ENCODE results near the gene ACVRL1. TPM values are rescaled to one million over a fixed set of nuclear protein-coding genes. Genes with fewer than 3 reads are reported as not detected.

ACVRL1 gene
- total RNA-seq, 1 experiment from 2014 or later = 0.98 TPM

DNA sequence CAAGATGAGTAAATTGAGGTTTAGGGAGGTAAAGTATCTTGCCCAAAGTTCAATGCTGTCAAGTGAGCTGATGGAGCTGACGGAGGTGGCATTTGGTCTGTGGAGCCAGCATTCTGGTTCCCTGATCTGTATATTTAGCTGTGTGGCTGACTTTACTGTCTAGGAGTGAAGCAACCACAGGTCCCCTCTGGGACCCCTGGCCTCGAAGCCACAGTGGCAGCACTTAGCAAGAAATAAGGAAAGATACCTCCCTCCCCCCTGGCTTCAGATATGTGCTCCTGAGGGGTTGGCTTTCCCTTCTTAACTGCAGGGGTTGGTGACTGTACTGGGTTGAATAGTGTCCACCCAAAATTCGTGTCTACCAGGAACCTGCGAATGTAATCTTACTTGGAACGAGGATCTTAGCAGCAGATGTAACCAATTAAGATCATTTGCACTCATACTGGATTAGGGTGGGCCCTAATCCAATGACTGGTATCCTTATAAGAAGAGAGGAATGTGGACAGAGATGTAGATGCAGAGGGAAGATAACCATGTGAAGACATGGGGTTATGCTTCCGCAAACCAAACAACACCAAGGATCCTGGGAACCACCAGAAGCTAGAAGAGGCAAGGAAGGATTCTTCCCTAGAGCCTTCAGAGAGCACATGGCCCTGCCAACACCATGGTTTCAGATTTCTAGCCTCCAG lies 42.2 kb downstream of the ACVRL1 start:
- no peak for DNase-seq (ENCODE audit: low spot score)
- Mint-ChIP-seq H3K9me3 (peaks cover 16% of the 10 kb centered on the region), H3K4me3 (no peak overlapping the region), H3K4me1 (peaks cover 18% of the 10 kb centered on the region), H3K27ac (no peak overlapping the region), H3K27me3 (ENCODE audit: low read depth) (peaks cover 83% of the 10 kb centered on the region), H3K36me3 (peaks cover 7% of the 10 kb centered on the region)
- ATAC-seq = no peak
- ChIA-PET POLR2A (no interaction called here), CTCF (interaction anchor here (0.7 to 2.0 kb wide), 7 partner anchors 21 to 76 kb away, joined by 3 to 11 read pairs (median 5); no protein-coding TSS in a partner anchor)
- TF ChIP-seq, protein P1, sequence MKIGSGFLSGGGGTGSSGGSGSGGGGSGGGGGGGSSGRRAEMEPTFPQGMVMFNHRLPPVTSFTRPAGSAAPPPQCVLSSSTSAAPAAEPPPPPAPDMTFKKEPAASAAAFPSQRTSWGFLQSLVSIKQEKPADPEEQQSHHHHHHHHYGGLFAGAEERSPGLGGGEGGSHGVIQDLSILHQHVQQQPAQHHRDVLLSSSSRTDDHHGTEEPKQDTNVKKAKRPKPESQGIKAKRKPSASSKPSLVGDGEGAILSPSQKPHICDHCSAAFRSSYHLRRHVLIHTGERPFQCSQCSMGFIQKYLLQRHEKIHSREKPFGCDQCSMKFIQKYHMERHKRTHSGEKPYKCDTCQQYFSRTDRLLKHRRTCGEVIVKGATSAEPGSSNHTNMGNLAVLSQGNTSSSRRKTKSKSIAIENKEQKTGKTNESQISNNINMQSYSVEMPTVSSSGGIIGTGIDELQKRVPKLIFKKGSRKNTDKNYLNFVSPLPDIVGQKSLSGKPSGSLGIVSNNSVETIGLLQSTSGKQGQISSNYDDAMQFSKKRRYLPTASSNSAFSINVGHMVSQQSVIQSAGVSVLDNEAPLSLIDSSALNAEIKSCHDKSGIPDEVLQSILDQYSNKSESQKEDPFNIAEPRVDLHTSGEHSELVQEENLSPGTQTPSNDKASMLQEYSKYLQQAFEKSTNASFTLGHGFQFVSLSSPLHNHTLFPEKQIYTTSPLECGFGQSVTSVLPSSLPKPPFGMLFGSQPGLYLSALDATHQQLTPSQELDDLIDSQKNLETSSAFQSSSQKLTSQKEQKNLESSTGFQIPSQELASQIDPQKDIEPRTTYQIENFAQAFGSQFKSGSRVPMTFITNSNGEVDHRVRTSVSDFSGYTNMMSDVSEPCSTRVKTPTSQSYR (CRISPR knock-in tag; IDR thresholded peaks at IDR 0.05) = no peak
- TF ChIP-seq, protein P2, sequence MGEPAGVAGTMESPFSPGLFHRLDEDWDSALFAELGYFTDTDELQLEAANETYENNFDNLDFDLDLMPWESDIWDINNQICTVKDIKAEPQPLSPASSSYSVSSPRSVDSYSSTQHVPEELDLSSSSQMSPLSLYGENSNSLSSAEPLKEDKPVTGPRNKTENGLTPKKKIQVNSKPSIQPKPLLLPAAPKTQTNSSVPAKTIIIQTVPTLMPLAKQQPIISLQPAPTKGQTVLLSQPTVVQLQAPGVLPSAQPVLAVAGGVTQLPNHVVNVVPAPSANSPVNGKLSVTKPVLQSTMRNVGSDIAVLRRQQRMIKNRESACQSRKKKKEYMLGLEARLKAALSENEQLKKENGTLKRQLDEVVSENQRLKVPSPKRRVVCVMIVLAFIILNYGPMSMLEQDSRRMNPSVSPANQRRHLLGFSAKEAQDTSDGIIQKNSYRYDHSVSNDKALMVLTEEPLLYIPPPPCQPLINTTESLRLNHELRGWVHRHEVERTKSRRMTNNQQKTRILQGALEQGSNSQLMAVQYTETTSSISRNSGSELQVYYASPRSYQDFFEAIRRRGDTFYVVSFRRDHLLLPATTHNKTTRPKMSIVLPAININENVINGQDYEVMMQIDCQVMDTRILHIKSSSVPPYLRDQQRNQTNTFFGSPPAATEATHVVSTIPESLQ (CRISPR knock-in tag; IDR thresholded peaks at IDR 0.05) = no peak
- TF ChIP-seq SOX15 (CRISPR knock-in tag; IDR thresholded peaks at IDR 0.05) (no peak), ESRRA (CRISPR knock-in tag; IDR thresholded peaks at IDR 0.05; ENCODE audit: borderline replicate concordance) (no peak), NR3C1 (CRISPR knock-in tag; conservative IDR thresholded peaks at IDR 0.05; ENCODE audit: low read depth) (no peak), CREM (CRISPR knock-in tag; IDR thresholded peaks at IDR 0.05) (no peak), ZNF121 (CRISPR knock-in tag; IDR thresholded peaks at IDR 0.05) (no peak), TCF7 (CRISPR knock-in tag; IDR thresholded peaks at IDR 0.05; ENCODE audit: low read depth) (no peak), ELF4 (CRISPR knock-in tag; IDR thresholded peaks at IDR 0.05; ENCODE audit: low read depth) (no peak), TP53 (CRISPR knock-in tag; IDR thresholded peaks at IDR 0.05) (no peak)
- TF ChIP-seq, protein P3, sequence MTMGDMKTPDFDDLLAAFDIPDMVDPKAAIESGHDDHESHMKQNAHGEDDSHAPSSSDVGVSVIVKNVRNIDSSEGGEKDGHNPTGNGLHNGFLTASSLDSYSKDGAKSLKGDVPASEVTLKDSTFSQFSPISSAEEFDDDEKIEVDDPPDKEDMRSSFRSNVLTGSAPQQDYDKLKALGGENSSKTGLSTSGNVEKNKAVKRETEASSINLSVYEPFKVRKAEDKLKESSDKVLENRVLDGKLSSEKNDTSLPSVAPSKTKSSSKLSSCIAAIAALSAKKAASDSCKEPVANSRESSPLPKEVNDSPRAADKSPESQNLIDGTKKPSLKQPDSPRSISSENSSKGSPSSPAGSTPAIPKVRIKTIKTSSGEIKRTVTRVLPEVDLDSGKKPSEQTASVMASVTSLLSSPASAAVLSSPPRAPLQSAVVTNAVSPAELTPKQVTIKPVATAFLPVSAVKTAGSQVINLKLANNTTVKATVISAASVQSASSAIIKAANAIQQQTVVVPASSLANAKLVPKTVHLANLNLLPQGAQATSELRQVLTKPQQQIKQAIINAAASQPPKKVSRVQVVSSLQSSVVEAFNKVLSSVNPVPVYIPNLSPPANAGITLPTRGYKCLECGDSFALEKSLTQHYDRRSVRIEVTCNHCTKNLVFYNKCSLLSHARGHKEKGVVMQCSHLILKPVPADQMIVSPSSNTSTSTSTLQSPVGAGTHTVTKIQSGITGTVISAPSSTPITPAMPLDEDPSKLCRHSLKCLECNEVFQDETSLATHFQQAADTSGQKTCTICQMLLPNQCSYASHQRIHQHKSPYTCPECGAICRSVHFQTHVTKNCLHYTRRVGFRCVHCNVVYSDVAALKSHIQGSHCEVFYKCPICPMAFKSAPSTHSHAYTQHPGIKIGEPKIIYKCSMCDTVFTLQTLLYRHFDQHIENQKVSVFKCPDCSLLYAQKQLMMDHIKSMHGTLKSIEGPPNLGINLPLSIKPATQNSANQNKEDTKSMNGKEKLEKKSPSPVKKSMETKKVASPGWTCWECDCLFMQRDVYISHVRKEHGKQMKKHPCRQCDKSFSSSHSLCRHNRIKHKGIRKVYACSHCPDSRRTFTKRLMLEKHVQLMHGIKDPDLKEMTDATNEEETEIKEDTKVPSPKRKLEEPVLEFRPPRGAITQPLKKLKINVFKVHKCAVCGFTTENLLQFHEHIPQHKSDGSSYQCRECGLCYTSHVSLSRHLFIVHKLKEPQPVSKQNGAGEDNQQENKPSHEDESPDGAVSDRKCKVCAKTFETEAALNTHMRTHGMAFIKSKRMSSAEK (CRISPR knock-in tag; IDR thresholded peaks at IDR 0.05; ENCODE audit: borderline replicate concordance) = no peak
- TF ChIP-seq, protein P4, sequence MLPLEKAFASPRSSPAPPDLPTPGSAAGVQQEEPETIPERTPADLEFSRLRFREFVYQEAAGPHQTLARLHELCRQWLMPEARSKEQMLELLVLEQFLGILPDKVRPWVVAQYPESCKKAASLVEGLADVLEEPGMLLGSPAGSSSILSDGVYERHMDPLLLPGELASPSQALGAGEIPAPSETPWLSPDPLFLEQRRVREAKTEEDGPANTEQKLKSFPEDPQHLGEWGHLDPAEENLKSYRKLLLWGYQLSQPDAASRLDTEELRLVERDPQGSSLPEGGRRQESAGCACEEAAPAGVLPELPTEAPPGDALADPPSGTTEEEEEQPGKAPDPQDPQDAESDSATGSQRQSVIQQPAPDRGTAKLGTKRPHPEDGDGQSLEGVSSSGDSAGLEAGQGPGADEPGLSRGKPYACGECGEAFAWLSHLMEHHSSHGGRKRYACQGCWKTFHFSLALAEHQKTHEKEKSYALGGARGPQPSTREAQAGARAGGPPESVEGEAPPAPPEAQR (CRISPR knock-in tag; IDR thresholded peaks at IDR 0.05) = no peak
- TF ChIP-seq, protein P5, sequence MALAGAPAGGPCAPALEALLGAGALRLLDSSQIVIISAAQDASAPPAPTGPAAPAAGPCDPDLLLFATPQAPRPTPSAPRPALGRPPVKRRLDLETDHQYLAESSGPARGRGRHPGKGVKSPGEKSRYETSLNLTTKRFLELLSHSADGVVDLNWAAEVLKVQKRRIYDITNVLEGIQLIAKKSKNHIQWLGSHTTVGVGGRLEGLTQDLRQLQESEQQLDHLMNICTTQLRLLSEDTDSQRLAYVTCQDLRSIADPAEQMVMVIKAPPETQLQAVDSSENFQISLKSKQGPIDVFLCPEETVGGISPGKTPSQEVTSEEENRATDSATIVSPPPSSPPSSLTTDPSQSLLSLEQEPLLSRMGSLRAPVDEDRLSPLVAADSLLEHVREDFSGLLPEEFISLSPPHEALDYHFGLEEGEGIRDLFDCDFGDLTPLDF (CRISPR knock-in tag; IDR thresholded peaks at IDR 0.05) = no peak

All from WTC11 (cell line).